HFF-Myc (cell line): ENCODE data around the gene CHSY3.

Experiments used
- DNase-seq: peaks from one replicate; pipeline ENCODE4 v3.0.0-alpha.2; 2011; ENCODE audit warnings: low read depth; ENCODE audit errors: extremely low read depth
- H3K4me3 ChIP-seq: replicated peaks from 2 replicates; pipeline ENCODE4 v1.5.1; 2011; ENCODE audit warnings: low read depth, mild to moderate bottlenecking, control low read depth, low read length
- CTCF ChIP-seq: IDR thresholded peaks from 2 replicates; pipeline ENCODE4 v1.5.1; 2012; ENCODE audit warnings: mild to moderate bottlenecking, low read depth, low read length, control low read depth; ENCODE audit errors: missing control alignments

The CHSY3 gene

GRCh38 chr5:129991780-129992179 is 87.5 kb downstream of the CHSY3 start:
- DNase-seq, result no peak
- H3K4me3 ChIP-seq, result no peak overlapping the region
- TF ChIP-seq CTCF, result no peak

GRCh38 chr5:129996896-129997295 is 92.6 kb downstream of the CHSY3 start:
- TF ChIP-seq CTCF, result no peak
- H3K4me3 ChIP-seq, result no peak overlapping the region
- DNase-seq, result no peak

GRCh38 chr5:130000460-130000859 is 96.2 kb downstream of the CHSY3 start:
- no peak for DNase-seq
- H3K4me3 ChIP-seq, result no peak overlapping the region
- no peak for TF ChIP-seq CTCF

GRCh38 chr5:130002183-130002582 is 97.9 kb downstream of the CHSY3 start:
- H3K4me3 ChIP-seq, result no peak overlapping the region
- no peak for DNase-seq
- TF ChIP-seq CTCF, result no peak

- TF ChIP-seq CTCF, result no peak
- DNase-seq, result no peak
- no peak overlapping the region for H3K4me3 ChIP-seq
Measured at GRCh38 chr5:130002876-130003275, 98.6 kb downstream of the CHSY3 start.

- H3K4me3 ChIP-seq, result no peak overlapping the region
- TF ChIP-seq CTCF, result no peak
- DNase-seq, result no peak
Measured at GRCh38 chr5:130011986-130012385, 107.7 kb downstream of the CHSY3 start.

- H3K4me3 ChIP-seq, result no peak overlapping the region
- no peak for DNase-seq
- no peak for TF ChIP-seq CTCF
Measured at GRCh38 chr5:130017173-130017572, 112.9 kb downstream of the CHSY3 start.
